Endothelial cell of umbilical vein (primary cell): ENCODE data around the gene AUTS2. TPM values are rescaled to one million over a fixed set of nuclear protein-coding genes. Genes with fewer than 3 reads are reported as not detected.

ENCODE experiments used
- BruUV-seq: library from RNA; stranded (reverse); fragments of 400-500 nt; replicated peaks from 2 replicates; lab custom pipeline; 2021; lab: Mats Ljungman, UMichigan
- CTCF ChIA-PET: fragments of 300-600, 350-600 bp; sonication (Branson Sonifier 250); formaldehyde crosslinking; loops from one replicate; lab custom pipeline; 2021; ENCODE audit warnings: antibody characterized with exemption, inconsistent platforms; lab: Charles Lee
- POLR2A ChIA-PET: fragments of 300-600, 350-600 bp; sonication (Branson Sonifier 250); formaldehyde crosslinking; loops from one replicate; lab custom pipeline; 2021; ENCODE audit warnings: antibody characterized with exemption, inconsistent platforms; lab: Charles Lee
- DNase-seq: peaks from one replicate; pipeline ENCODE4 v3.0.0-alpha.2; 2011; ENCODE audit warnings: low read depth, low spot score
- FAIRE-seq: peaks from 2 replicates; lab custom pipeline; 2011; peaks lifted over from hg19 to GRCh38; lab: Jason Lieb, UNC
- H2AFZ ChIP-seq: 2 replicates; pipeline ENCODE4 v1.6.0; 2012; ENCODE audit warnings: low read depth, low read length, control low read depth, inconsistent platforms
- H3K27ac ChIP-seq: 2 replicates; pipeline ENCODE4 v1.5.1; 2011; ENCODE audit warnings: low read depth, mild to moderate bottlenecking, control low read depth, low read length, moderate library complexity; ENCODE audit not compliant: insufficient read depth
- H3K27me3 ChIP-seq, 2 experiments: 2 replicates each; pipeline versions ENCODE4 v1.6.0 to v1.6.1; 2011; ENCODE audit warnings: low read length in 2 of 2, mixed read lengths in 1 of 2; ENCODE audit not compliant: control insufficient read depth in 2 of 2, insufficient read depth in 2 of 2
- H3K36me3 ChIP-seq, 2 experiments: 2 replicates in 1 of 2; 3 replicates in 1 of 2; pipeline ENCODE4 v1.5.1; 2011; ENCODE audit warnings: low read length in 2 of 2, mild to moderate bottlenecking in 1 of 2, moderate library complexity in 1 of 2; ENCODE audit not compliant: control insufficient read depth in 2 of 2, insufficient read depth in 2 of 2; ENCODE audit errors: extremely low read depth in 1 of 2
- H3K4me1 ChIP-seq: 3 replicates; pipeline ENCODE4 v1.5.1; 2011; ENCODE audit warnings: mild to moderate bottlenecking, low read length; ENCODE audit not compliant: control insufficient read depth, insufficient read depth; ENCODE audit errors: extremely low read depth
- H3K4me2 ChIP-seq: 2 replicates; pipeline ENCODE4 v1.6.1; 2011; ENCODE audit warnings: low read length, control low read depth, mixed read lengths; ENCODE audit not compliant: insufficient read depth
- H3K4me3 ChIP-seq, 3 experiments: fragments of 200-600 bp in 1 of 3; sonication (generic), shearing (Covaris generic) in 1 of 3; replicated peaks in 1 of 3; 2 replicates each; pipeline ENCODE4 v1.5.1; 2011 to 2016; ENCODE audit warnings: control low read depth in 3 of 3, low read length in 3 of 3, mild to moderate bottlenecking in 2 of 3, inconsistent platforms in 1 of 3, low read depth in 1 of 3, moderate library complexity in 1 of 3; ENCODE audit not compliant: insufficient read depth in 1 of 3
- H3K79me2 ChIP-seq: 2 replicates; pipeline ENCODE4 v1.6.0; 2012; ENCODE audit warnings: low read length, inconsistent platforms; ENCODE audit not compliant: control insufficient read depth, insufficient read depth
- H3K9ac ChIP-seq: replicated peaks from 2 replicates; pipeline ENCODE3; 2011; ENCODE audit warnings: low read length, control low read depth; ENCODE audit not compliant: insufficient read depth; ENCODE audit errors: extremely low read depth
- H3K9me1 ChIP-seq: replicated peaks from 3 replicates; pipeline ENCODE4 v1.6.0; 2011; ENCODE audit warnings: mild to moderate bottlenecking, low read length; ENCODE audit not compliant: control insufficient read depth, insufficient read depth; ENCODE audit errors: extremely low read depth
- H3K9me3 ChIP-seq: replicated peaks from 2 replicates; pipeline ENCODE4 v1.5.1; 2012; ENCODE audit warnings: low read length, inconsistent platforms; ENCODE audit not compliant: control insufficient read depth, insufficient read depth
- H4K20me1 ChIP-seq: replicated peaks from 2 replicates; pipeline ENCODE3; 2011; ENCODE audit warnings: mild to moderate bottlenecking, low read length; ENCODE audit not compliant: control insufficient read depth, insufficient read depth; ENCODE audit errors: extremely low read depth
- CTCF ChIP-seq, 2 donors: IDR thresholded peaks; 1 replicate in 1 of 2; 2 replicates in 1 of 2; pipeline ENCODE4 v1.5.1; 2011; ENCODE audit warnings: low read length in 2 of 2, mild to moderate bottlenecking in 2 of 2, moderate library complexity in 2 of 2, control low read depth in 1 of 2, inconsistent platforms in 1 of 2, low read depth in 1 of 2; ENCODE audit not compliant: insufficient read depth in 1 of 2; ENCODE audit errors: extremely low read depth in 1 of 2
- EZH2 ChIP-seq: IDR thresholded peaks from 2 replicates; pipeline ENCODE4 v1.6.1; 2012; ENCODE audit warnings: borderline replicate concordance, low read depth, mild to moderate bottlenecking, moderate library complexity, low read length, inconsistent platforms; ENCODE audit not compliant: severe bottlenecking
- FOS ChIP-seq: IDR thresholded peaks from 2 replicates; pipeline ENCODE4 v1.6.1; 2011; ENCODE audit warnings: mild to moderate bottlenecking, low read length, moderate library complexity, borderline replicate concordance; ENCODE audit not compliant: insufficient read depth
- GATA2 ChIP-seq: IDR thresholded peaks from 2 replicates; pipeline ENCODE4 v1.7.0; 2011; ENCODE audit warnings: low read depth, mild to moderate bottlenecking, moderate library complexity, mixed read lengths, low read length; ENCODE audit not compliant: insufficient read length, insufficient read depth
- JUN ChIP-seq: IDR thresholded peaks from 2 replicates; pipeline ENCODE4 v1.6.1; 2011; ENCODE audit warnings: borderline replicate concordance, low read depth; ENCODE audit not compliant: insufficient read length, insufficient read depth
- MAX ChIP-seq: IDR thresholded peaks from 2 replicates; pipeline ENCODE4 v1.6.1; 2011; ENCODE audit not compliant: insufficient read depth, insufficient read length
- MYC ChIP-seq: IDR thresholded peaks from one replicate; pipeline ENCODE4 v1.6.1; 2011; ENCODE audit warnings: mild to moderate bottlenecking, low read depth, low read length
- POLR2A ChIP-seq: IDR thresholded peaks from 2 replicates; pipeline ENCODE4 v1.6.1; 2012; ENCODE audit warnings: low read depth, mild to moderate bottlenecking, control low read depth, low read length
- POLR2AphosphoS5 ChIP-seq: IDR thresholded peaks from 2 replicates; pipeline ENCODE4 v1.6.1; 2012; ENCODE audit warnings: low read depth, mild to moderate bottlenecking, control low read depth, low read length, moderate library complexity; ENCODE audit not compliant: insufficient read depth
- dilution Hi-C: fragments of 300-500 bp; cut with MboI; formaldehyde crosslinking; loops from one replicate; pipeline ENCODE4 v1.15.0; 2019; ENCODE audit warnings: low sequenced_read_pairs; ENCODE audit not compliant: extremely low pct_ligation_motif_present
- intact Hi-C: fragments of 100-400 bp; cut with micrococcal nuclease; formaldehyde crosslinking; loops from one replicate; pipeline ENCODE4 v1.10.0; 2022
- polyA plus RNA-seq, 4 experiments: library from polyadenylated mRNA; depleted of rRNA in 3 of 4; stranded (reverse) in 3 of 4; unstranded in 1 of 4; fragments of >200 nt; gene quantifications; 2 replicates each; pipeline versions ENCODE4 v1.2.1 to v1.2.3, GENCODE V29; 2011 to 2012; ENCODE audit warnings: missing spikeins in 1 of 4
- total RNA-seq: library from RNA; stranded (reverse); gene quantifications from 2 replicates; pipeline ENCODE4 v1.2.3, GENCODE V29; 2021

Gene AUTS2
- total and polyA plus RNA-seq, 2 donors (not counting 3 experiments of a cell fraction or from before 2014, with no cell fraction given), result 0.59 to 8.0 TPM

GRCh38 chr7:70630440-70630817 lies 1032.2 kb downstream of the AUTS2 start:
- no peak overlapping the region for H2AFZ ChIP-seq
- TF ChIP-seq POLR2A (no peak), CTCF (IDR thresholded peaks at IDR 0.05; ENCODE audit: extremely low read depth in 1 of 2, insufficient read depth in 1 of 2, low read depth in 1 of 2, low read length in 2 of 2) (no peak), FOS (no peak), MAX (no peak), POLR2AphosphoS5 (no peak), MYC (no peak), GATA2 (no peak), JUN (no peak), EZH2 (no peak)
- H3K4me2 ChIP-seq, result no peak overlapping the region
- H3K27ac ChIP-seq, result no peak overlapping the region
- no peaks in the 10 kb centered on the region for H4K20me1 ChIP-seq
- no peaks in the 10 kb centered on the region for H3K4me1 ChIP-seq
- no TSS peak for BruUV-seq
- H3K36me3 ChIP-seq, result no peaks in the 10 kb centered on the region
- dilution Hi-C loops, result no loop called here
- intact Hi-C loops, result no loop called here
- no peaks in the 10 kb centered on the region for H3K9me1 ChIP-seq
- CTCF ChIA-PET, result no interaction called here
- H3K9me3 ChIP-seq, result peaks cover 1% of the 10 kb centered on the region
- no peak for DNase-seq
- no peak overlapping the region for H3K9ac ChIP-seq
- H3K79me2 ChIP-seq, result no peaks in the 10 kb centered on the region
- no peak for FAIRE-seq
- POLR2A ChIA-PET, result no interaction called here
- no peak overlapping the region for H3K4me3 ChIP-seq
- no peaks in the 10 kb centered on the region for H3K27me3 ChIP-seq
